Measurements from ENCODE around the gene WBP1L.
"Not testable (repeated sequence)": the region's sequence is repeated elsewhere in the genome, so short reads cannot be mapped to it uniquely, and the experiment has no call there.

The WBP1L gene

DNA sequence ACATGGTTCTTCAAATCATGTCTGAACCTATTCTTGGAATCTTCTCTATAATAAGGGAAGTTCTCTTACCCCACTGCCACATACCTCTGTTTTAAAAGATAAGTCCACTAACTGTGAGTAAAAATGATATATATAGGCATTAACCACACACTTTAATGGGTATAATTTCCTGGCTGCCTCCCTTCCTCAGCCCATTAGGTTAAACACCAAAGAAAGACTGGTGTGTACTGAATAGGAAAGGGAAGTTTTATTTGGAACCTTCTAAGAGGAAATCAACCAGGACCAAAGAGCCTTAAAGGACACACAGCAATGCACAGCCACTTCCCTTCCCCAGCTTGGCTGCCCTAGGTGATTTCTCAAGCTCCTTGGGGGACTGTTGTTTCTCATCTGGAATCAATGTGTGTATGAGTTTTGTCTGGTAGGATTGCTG lies 5.0 kb upstream of the WBP1L start:
- Histone ChIP-seq H3K4me1 (ENCODE audit: control insufficient read depth, insufficient read depth, low read length) (no peaks in the 10 kb centered on the region), H3K9me3 (ENCODE audit: control insufficient read depth, low read length) (no peaks in the 10 kb centered on the region), H3K27ac (ENCODE audit: insufficient read depth, low read depth, low read length, poor library complexity, severe bottlenecking) (no peak overlapping the region)

DNA sequence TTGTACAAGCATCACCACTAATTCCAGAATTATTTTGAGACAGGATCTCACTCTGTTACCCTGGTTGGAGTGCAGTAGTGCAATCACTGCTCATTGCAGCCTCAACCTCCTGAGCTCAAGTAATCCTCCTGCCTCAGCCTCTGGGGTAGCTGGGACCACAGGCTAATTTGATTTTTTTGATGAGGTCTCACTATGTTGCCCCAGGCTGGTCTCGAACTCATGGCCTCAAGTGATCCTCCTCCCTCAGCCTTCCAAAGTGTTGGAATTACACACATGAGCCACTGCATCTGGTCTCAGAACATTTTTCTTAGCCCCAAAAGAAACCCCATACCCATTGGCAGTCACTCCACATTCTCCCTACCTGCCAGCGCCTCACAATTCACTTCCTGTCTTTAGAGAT lies 3.5 kb upstream of the WBP1L start:
- Histone ChIP-seq H3K27me3 (ENCODE audit: control insufficient read depth, insufficient read depth, low read length, poor library complexity, severe bottlenecking) (no peaks in the 10 kb centered on the region), H3K4me1 (ENCODE audit: control insufficient read depth, insufficient read depth, low read length) (peaks cover 6% of the 10 kb centered on the region), H3K27ac (ENCODE audit: insufficient read depth, low read depth, low read length, poor library complexity, severe bottlenecking) (no peak overlapping the region), H3K9me3 (ENCODE audit: control insufficient read depth, low read length) (no peaks in the 10 kb centered on the region), H3K36me3 (ENCODE audit: control insufficient read depth, insufficient read depth, low read length) (no peaks in the 10 kb centered on the region), H3K4me3 (ENCODE audit: insufficient read depth, low read depth, low read length) (no peak overlapping the region)
- 82% methylated on average over 2 of the region's 2 CpGs for WGBS, 2 experiments

More for the DNA sequence above, 5.0 kb upstream of the WBP1L start:
- Histone ChIP-seq H3K36me3 (ENCODE audit: control insufficient read depth, insufficient read depth, low read length) (no peaks in the 10 kb centered on the region), H3K27me3 (ENCODE audit: control insufficient read depth, insufficient read depth, low read length, poor library complexity, severe bottlenecking) (no peaks in the 10 kb centered on the region), H3K4me3 (ENCODE audit: insufficient read depth, low read depth, low read length) (no peak overlapping the region)

- no peak overlapping the region for H3K27ac ChIP-seq (ENCODE audit: insufficient read depth, low read depth, low read length, poor library complexity, severe bottlenecking)
- WGBS, 2 experiments, result 91 to 98% methylated on average over 2 of the region's 2 CpGs
- no peaks in the 10 kb centered on the region for H3K36me3 ChIP-seq (ENCODE audit: control insufficient read depth, insufficient read depth, low read length)
- no peak overlapping the region for H3K4me3 ChIP-seq (ENCODE audit: insufficient read depth, low read depth, low read length)
- no peaks in the 10 kb centered on the region for H3K9me3 ChIP-seq (ENCODE audit: control insufficient read depth, low read length)
- H3K4me1 ChIP-seq (ENCODE audit: control insufficient read depth, insufficient read depth, low read length), result peaks cover 6% of the 10 kb centered on the region
- no peaks in the 10 kb centered on the region for H3K27me3 ChIP-seq (ENCODE audit: control insufficient read depth, insufficient read depth, low read length, poor library complexity, severe bottlenecking)
Measured at GRCh38 chr10:102741726-102742237, 2.0 kb upstream of the WBP1L start.

- WGBS, 2 experiments, result 91 to 95% methylated on average over 5 of the region's 5 CpGs
- H3K4me3 ChIP-seq (ENCODE audit: insufficient read depth, low read depth, low read length); H3K9me3 ChIP-seq (ENCODE audit: control insufficient read depth, low read length); H3K27ac ChIP-seq (ENCODE audit: insufficient read depth, low read depth, low read length, poor library complexity, severe bottlenecking); H3K36me3 ChIP-seq (ENCODE audit: control insufficient read depth, insufficient read depth, low read length); H3K27me3 ChIP-seq (ENCODE audit: control insufficient read depth, insufficient read depth, low read length, poor library complexity, severe bottlenecking); H3K4me1 ChIP-seq (ENCODE audit: control insufficient read depth, insufficient read depth, low read length): not testable (repeated sequence)
Measured at GRCh38 chr10:102742313-102742712, 1.4 kb upstream of the WBP1L start.

GRCh38 chr10:102743078-102743587 lies 615 bp upstream of the WBP1L start:
- no peak overlapping the region for H3K27ac ChIP-seq (ENCODE audit: insufficient read depth, low read depth, low read length, poor library complexity, severe bottlenecking)
- no peak overlapping the region for H3K4me3 ChIP-seq (ENCODE audit: insufficient read depth, low read depth, low read length)
- no peaks in the 10 kb centered on the region for H3K27me3 ChIP-seq (ENCODE audit: control insufficient read depth, insufficient read depth, low read length, poor library complexity, severe bottlenecking)
- H3K9me3 ChIP-seq (ENCODE audit: control insufficient read depth, low read length), result no peaks in the 10 kb centered on the region
- H3K4me1 ChIP-seq (ENCODE audit: control insufficient read depth, insufficient read depth, low read length), result peaks cover 6% of the 10 kb centered on the region
- WGBS, 2 experiments, result 51 to 55% methylated on average over 7 of the region's 7 CpGs
- no peaks in the 10 kb centered on the region for H3K36me3 ChIP-seq (ENCODE audit: control insufficient read depth, insufficient read depth, low read length)

GRCh38 chr10:102744374-102745051 lies 765 bp downstream of the WBP1L start:
- Histone ChIP-seq H3K36me3 (ENCODE audit: control insufficient read depth, insufficient read depth, low read length) (no peaks in the 10 kb centered on the region), H3K9me3 (ENCODE audit: control insufficient read depth, low read length) (no peaks in the 10 kb centered on the region), H3K27me3 (ENCODE audit: control insufficient read depth, insufficient read depth, low read length, poor library complexity, severe bottlenecking) (no peaks in the 10 kb centered on the region), H3K27ac (ENCODE audit: insufficient read depth, low read depth, low read length, poor library complexity, severe bottlenecking) (no peak overlapping the region), H3K4me3 (ENCODE audit: insufficient read depth, low read depth, low read length) (peak overlapping the region; percentile 72), H3K4me1 (ENCODE audit: control insufficient read depth, insufficient read depth, low read length) (peaks cover 6% of the 10 kb centered on the region)
- 20 to 22% methylated on average over 9 of the region's 9 CpGs for WGBS, 2 experiments

GRCh38 chr10:102745157-102745556 lies 1.4 kb downstream of the WBP1L start:
- H3K36me3 ChIP-seq (ENCODE audit: control insufficient read depth, insufficient read depth, low read length), result no peaks in the 10 kb centered on the region
- 96 to 99% methylated on average over 4 of the region's 4 CpGs for WGBS, 2 experiments
- H3K4me3 ChIP-seq (ENCODE audit: insufficient read depth, low read depth, low read length), result peak overlapping the region; percentile 72
- H3K27ac ChIP-seq (ENCODE audit: insufficient read depth, low read depth, low read length, poor library complexity, severe bottlenecking), result no peak overlapping the region
- H3K9me3 ChIP-seq (ENCODE audit: control insufficient read depth, low read length), result no peaks in the 10 kb centered on the region
- no peaks in the 10 kb centered on the region for H3K27me3 ChIP-seq (ENCODE audit: control insufficient read depth, insufficient read depth, low read length, poor library complexity, severe bottlenecking)
- peaks cover 6% of the 10 kb centered on the region for H3K4me1 ChIP-seq (ENCODE audit: control insufficient read depth, insufficient read depth, low read length)

GRCh38 chr10:102752266-102752930 lies 8.7 kb downstream of the WBP1L start:
- no peaks in the 10 kb centered on the region for H3K4me1 ChIP-seq (ENCODE audit: control insufficient read depth, insufficient read depth, low read length)
- no peaks in the 10 kb centered on the region for H3K27me3 ChIP-seq (ENCODE audit: control insufficient read depth, insufficient read depth, low read length, poor library complexity, severe bottlenecking)
- no peak overlapping the region for H3K27ac ChIP-seq (ENCODE audit: insufficient read depth, low read depth, low read length, poor library complexity, severe bottlenecking)
- H3K9me3 ChIP-seq (ENCODE audit: control insufficient read depth, low read length), result no peaks in the 10 kb centered on the region
- H3K36me3 ChIP-seq (ENCODE audit: control insufficient read depth, insufficient read depth, low read length), result no peaks in the 10 kb centered on the region
- WGBS, 2 experiments, result 96 to 99% methylated on average over 9 of the region's 9 CpGs
- H3K4me3 ChIP-seq (ENCODE audit: insufficient read depth, low read depth, low read length), result no peak overlapping the region

- Histone ChIP-seq H3K4me3 (ENCODE audit: insufficient read depth, low read depth, low read length) (no peak overlapping the region), H3K4me1 (ENCODE audit: control insufficient read depth, insufficient read depth, low read length) (no peaks in the 10 kb centered on the region), H3K9me3 (ENCODE audit: control insufficient read depth, low read length) (no peaks in the 10 kb centered on the region), H3K27me3 (ENCODE audit: control insufficient read depth, insufficient read depth, low read length, poor library complexity, severe bottlenecking) (no peaks in the 10 kb centered on the region), H3K27ac (ENCODE audit: insufficient read depth, low read depth, low read length, poor library complexity, severe bottlenecking) (no peak overlapping the region), H3K36me3 (ENCODE audit: control insufficient read depth, insufficient read depth, low read length) (no peaks in the 10 kb centered on the region)
- WGBS, 2 experiments, result 83 to 85% methylated on average over 4 of the region's 4 CpGs
Measured at GRCh38 chr10:102752934-102753664, 9.4 kb downstream of the WBP1L start.

- H3K4me1 ChIP-seq (ENCODE audit: control insufficient read depth, insufficient read depth, low read length), result no peaks in the 10 kb centered on the region
- 100% methylated on average over 1 of the region's 1 CpG for WGBS, 2 experiments
- H3K4me3 ChIP-seq (ENCODE audit: insufficient read depth, low read depth, low read length), result no peak overlapping the region
- H3K27me3 ChIP-seq (ENCODE audit: control insufficient read depth, insufficient read depth, low read length, poor library complexity, severe bottlenecking), result no peaks in the 10 kb centered on the region
- H3K36me3 ChIP-seq (ENCODE audit: control insufficient read depth, insufficient read depth, low read length), result no peaks in the 10 kb centered on the region
- H3K9me3 ChIP-seq (ENCODE audit: control insufficient read depth, low read length), result no peaks in the 10 kb centered on the region
- H3K27ac ChIP-seq (ENCODE audit: insufficient read depth, low read depth, low read length, poor library complexity, severe bottlenecking), result no peak overlapping the region
Measured at GRCh38 chr10:102753718-102754117, 10.0 kb downstream of the WBP1L start.
